ENCODE data around the gene LLGL1.

Gene LLGL1

GRCh38 chr17:18270046-18270931 lies 44.9 kb downstream of the LLGL1 start:
- DNase-seq (ENCODE audit: low read depth, low spot score) = no peak
- WGBS (ENCODE audit: insufficient coverage, insufficient read length) = no CpG with 5 or more reads among the region's 14 CpGs
- Histone ChIP-seq H3K4me1 (ENCODE audit: control insufficient read depth, insufficient read depth, low read length) (0 out of 2 replicates have a peak, but pooled peaks cover 1% of the 10 kb centered on the region), H3K9me3 (ENCODE audit: control insufficient read depth, insufficient read depth, low read length) (no peaks in the 10 kb centered on the region; the same call in 1 of the 2 replicates), H3K36me3 (ENCODE audit: control insufficient read depth, insufficient read depth, low read length) (0 out of 2 replicates have a peak, but pooled peaks cover 9% of the 10 kb centered on the region), H3K27me3 (ENCODE audit: control insufficient read depth, insufficient read depth, low read length) (no peaks in the 10 kb centered on the region), H3K4me3 (ENCODE audit: low read length) (no peak overlapping the region), H3K27ac (ENCODE audit: low read length) (no peak overlapping the region)

- no CpG with 5 or more reads among the region's 1 CpG for WGBS (ENCODE audit: insufficient coverage, insufficient read length)
Measured at GRCh38 chr17:18277076-18277475, 51.6 kb downstream of the LLGL1 start.

GRCh38 chr17:18278867-18279266 lies 53.4 kb downstream of the LLGL1 start:
- Histone ChIP-seq H3K4me1 (ENCODE audit: control insufficient read depth, insufficient read depth, low read length) (no peaks in the 10 kb centered on the region), H3K27ac (ENCODE audit: low read length) (no peak overlapping the region), H3K27me3 (ENCODE audit: control insufficient read depth, insufficient read depth, low read length) (no peaks in the 10 kb centered on the region), H3K4me3 (ENCODE audit: low read length) (no peak overlapping the region), H3K9me3 (ENCODE audit: control insufficient read depth, insufficient read depth, low read length) (no peaks in the 10 kb centered on the region), H3K36me3 (ENCODE audit: control insufficient read depth, insufficient read depth, low read length) (peaks cover 49% of the 10 kb centered on the region)
- no CpG with 5 or more reads among the region's 3 CpGs for WGBS (ENCODE audit: insufficient coverage, insufficient read length)
- no peak for DNase-seq (ENCODE audit: low read depth, low spot score)

More at GRCh38 chr17:18277076-18277475, 51.6 kb downstream of the LLGL1 start:
- Histone ChIP-seq H3K27ac (ENCODE audit: low read length) (no peak overlapping the region), H3K9me3 (ENCODE audit: control insufficient read depth, insufficient read depth, low read length) (no peaks in the 10 kb centered on the region), H3K27me3 (ENCODE audit: control insufficient read depth, insufficient read depth, low read length) (no peaks in the 10 kb centered on the region), H3K36me3 (ENCODE audit: control insufficient read depth, insufficient read depth, low read length) (peaks cover 40% of the 10 kb centered on the region), H3K4me1 (ENCODE audit: control insufficient read depth, insufficient read depth, low read length) (no peaks in the 10 kb centered on the region), H3K4me3 (ENCODE audit: low read length) (no peak overlapping the region)
- DNase-seq (ENCODE audit: low read depth, low spot score) = no peak

- Histone ChIP-seq H3K36me3 (ENCODE audit: control insufficient read depth, insufficient read depth, low read length) (peaks cover 48% of the 10 kb centered on the region), H3K4me3 (ENCODE audit: low read length) (no peak overlapping the region)
- WGBS (ENCODE audit: insufficient coverage, insufficient read length) = no CpG with 5 or more reads among the region's 4 CpGs
Measured at GRCh38 chr17:18280249-18280648, 54.8 kb downstream of the LLGL1 start.

GRCh38 chr17:18280766-18281371 lies 55.4 kb downstream of the LLGL1 start:
- Histone ChIP-seq H3K4me3 (ENCODE audit: low read length) (no peak overlapping the region), H3K4me1 (ENCODE audit: control insufficient read depth, insufficient read depth, low read length) (no peaks in the 10 kb centered on the region), H3K27me3 (ENCODE audit: control insufficient read depth, insufficient read depth, low read length) (no peaks in the 10 kb centered on the region), H3K27ac (ENCODE audit: low read length) (no peak overlapping the region), H3K36me3 (ENCODE audit: control insufficient read depth, insufficient read depth, low read length) (peaks cover 48% of the 10 kb centered on the region), H3K9me3 (ENCODE audit: control insufficient read depth, insufficient read depth, low read length) (no peaks in the 10 kb centered on the region)
- no CpG with 5 or more reads among the region's 5 CpGs for WGBS (ENCODE audit: insufficient coverage, insufficient read length)
- DNase-seq (ENCODE audit: low read depth, low spot score) = no peak

More at GRCh38 chr17:18280249-18280648, 54.8 kb downstream of the LLGL1 start:
- H3K27me3 ChIP-seq (ENCODE audit: control insufficient read depth, insufficient read depth, low read length) = no peaks in the 10 kb centered on the region
- H3K27ac ChIP-seq (ENCODE audit: low read length) = no peak overlapping the region
- DNase-seq (ENCODE audit: low read depth, low spot score) = no peak
- H3K9me3 ChIP-seq (ENCODE audit: control insufficient read depth, insufficient read depth, low read length) = no peaks in the 10 kb centered on the region
- no peaks in the 10 kb centered on the region for H3K4me1 ChIP-seq (ENCODE audit: control insufficient read depth, insufficient read depth, low read length)

DNA sequence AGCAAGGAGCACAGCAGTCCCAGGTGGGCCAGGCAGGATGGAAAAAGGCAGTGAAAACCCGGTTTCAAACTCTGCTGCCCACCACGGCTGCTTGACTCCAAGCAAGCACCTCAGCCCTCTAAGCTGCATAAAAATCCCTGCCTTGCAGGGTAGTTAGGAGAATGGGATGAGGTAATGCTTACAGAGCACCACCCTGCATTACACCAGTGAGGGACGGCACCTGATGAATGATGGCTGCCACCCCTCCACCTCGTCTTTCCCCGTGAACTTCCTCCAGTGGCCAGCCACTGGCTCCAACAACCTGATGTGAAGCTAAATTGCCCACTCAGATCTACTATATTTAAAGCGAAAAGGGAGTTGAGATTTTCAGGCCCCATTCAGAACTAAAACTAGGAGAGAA lies 56.4 kb downstream of the LLGL1 start:
- no peak for DNase-seq (ENCODE audit: low read depth, low spot score)
- H3K27ac ChIP-seq (ENCODE audit: low read length) = no peak overlapping the region
- no peaks in the 10 kb centered on the region for H3K4me1 ChIP-seq (ENCODE audit: control insufficient read depth, insufficient read depth, low read length)
- no peaks in the 10 kb centered on the region for H3K9me3 ChIP-seq (ENCODE audit: control insufficient read depth, insufficient read depth, low read length)
- no peaks in the 10 kb centered on the region for H3K27me3 ChIP-seq (ENCODE audit: control insufficient read depth, insufficient read depth, low read length)
- H3K4me3 ChIP-seq (ENCODE audit: low read length) = no peak overlapping the region
- no CpG with 5 or more reads among the region's 6 CpGs for WGBS (ENCODE audit: insufficient coverage, insufficient read length)
- H3K36me3 ChIP-seq (ENCODE audit: control insufficient read depth, insufficient read depth, low read length) = peaks cover 48% of the 10 kb centered on the region

GRCh38 chr17:18285296-18285695 lies 59.9 kb downstream of the LLGL1 start:
- H3K27me3 ChIP-seq (ENCODE audit: control insufficient read depth, insufficient read depth, low read length) = no peaks in the 10 kb centered on the region
- no peak overlapping the region for H3K4me3 ChIP-seq (ENCODE audit: low read length)
- no peaks in the 10 kb centered on the region for H3K4me1 ChIP-seq (ENCODE audit: control insufficient read depth, insufficient read depth, low read length)
- DNase-seq (ENCODE audit: low read depth, low spot score) = no peak
- no peaks in the 10 kb centered on the region for H3K9me3 ChIP-seq (ENCODE audit: control insufficient read depth, insufficient read depth, low read length)
- H3K36me3 ChIP-seq (ENCODE audit: control insufficient read depth, insufficient read depth, low read length) = peaks cover 39% of the 10 kb centered on the region
- no CpG with 5 or more reads among the region's 11 CpGs for WGBS (ENCODE audit: insufficient coverage, insufficient read length)
- no peak overlapping the region for H3K27ac ChIP-seq (ENCODE audit: low read length)

GRCh38 chr17:18291718-18292540 lies 66.5 kb downstream of the LLGL1 start:
- Histone ChIP-seq H3K36me3 (ENCODE audit: control insufficient read depth, insufficient read depth, low read length) (peaks cover 25% of the 10 kb centered on the region), H3K27ac (ENCODE audit: low read length) (no peak overlapping the region), H3K4me1 (ENCODE audit: control insufficient read depth, insufficient read depth, low read length) (no peaks in the 10 kb centered on the region), H3K4me3 (ENCODE audit: low read length) (no peak overlapping the region), H3K9me3 (ENCODE audit: control insufficient read depth, insufficient read depth, low read length) (no peaks in the 10 kb centered on the region), H3K27me3 (ENCODE audit: control insufficient read depth, insufficient read depth, low read length) (no peaks in the 10 kb centered on the region)
- DNase-seq (ENCODE audit: low read depth, low spot score) = no peak
- no CpG with 5 or more reads among the region's 15 CpGs for WGBS (ENCODE audit: insufficient coverage, insufficient read length)
